SKM-1 (cell line): ENCODE data around the gene TMEM221.
"Not testable (repeated sequence)": the region's sequence is repeated elsewhere in the genome, so short reads cannot be mapped to it uniquely, and the experiment has no call there.

ENCODE experiments used
- DNase-seq: peaks from one replicate; lab custom pipeline; 2025; ENCODE audit not compliant: unreplicated experiment; lab: John Stamatoyannopoulos, UW

The TMEM221 gene

GRCh38 chr19:17448131-17448967 is at the start of gene TMEM221:
TSS of gene TMEM221 (minus strand) at chr19:17448668. CDS start at chr19:17448462, 206 bp downstream.
- DNase-seq: no peak

GRCh38 chr19:17497149-17497798 is 48.8 kb upstream of the TMEM221 start:
- no peak for DNase-seq

GRCh38 chr19:17496337-17496997 is 48.0 kb upstream of the TMEM221 start:
- peak; percentile 43 for DNase-seq

DNA sequence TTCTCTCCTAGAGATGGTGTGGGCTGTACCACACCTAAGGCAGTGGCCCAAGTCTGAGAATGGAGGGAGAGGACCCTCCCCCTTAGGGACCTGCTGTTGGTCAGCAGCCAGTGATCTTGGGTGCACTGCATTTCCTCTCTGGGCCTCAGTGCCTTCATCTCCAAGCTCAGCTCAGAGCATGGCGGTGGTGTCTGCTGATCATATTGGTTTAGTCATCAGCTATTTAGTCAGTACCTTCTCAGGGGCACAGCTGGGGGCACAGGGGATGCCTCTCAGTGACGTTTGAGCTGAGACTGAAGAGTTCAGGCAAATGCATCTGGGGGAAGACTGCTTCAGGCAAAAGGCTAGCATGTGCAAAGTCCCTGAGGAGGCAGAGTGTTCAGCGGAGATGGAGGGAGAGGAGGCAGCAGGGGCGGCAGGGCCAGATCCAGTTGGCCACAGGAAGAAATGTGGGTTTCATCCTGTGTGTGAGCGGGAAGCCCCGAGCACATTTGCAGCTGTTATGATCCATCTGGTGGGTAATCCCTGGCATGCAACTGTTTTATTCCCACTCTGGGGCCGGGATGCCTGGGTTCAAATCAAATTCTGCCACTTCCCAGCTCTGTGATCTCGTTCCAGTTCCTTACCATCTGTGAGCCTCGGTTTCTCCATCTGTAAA is 47.3 kb upstream of the TMEM221 start:
- no peak for DNase-seq

DNA sequence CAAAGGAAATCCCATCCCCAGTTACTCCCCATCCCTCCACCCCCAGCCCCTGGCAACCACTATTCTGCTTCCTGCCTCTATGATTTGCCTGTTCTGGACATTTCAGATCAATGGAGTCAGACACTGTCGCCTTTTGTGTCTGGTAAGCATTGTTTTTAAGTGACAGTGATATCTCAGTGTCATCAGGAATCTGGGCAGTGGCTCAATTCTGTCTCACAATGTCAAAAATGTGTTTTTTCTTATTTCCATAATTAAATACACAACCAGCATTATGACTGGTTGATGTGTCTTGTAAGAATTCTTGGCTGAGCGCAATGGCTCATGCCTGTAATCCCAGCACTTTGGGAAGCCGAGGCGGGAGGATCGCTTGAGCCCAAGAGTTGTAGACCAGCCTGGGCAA is 42.8 kb upstream of the TMEM221 start:
- no peak for DNase-seq

DNA sequence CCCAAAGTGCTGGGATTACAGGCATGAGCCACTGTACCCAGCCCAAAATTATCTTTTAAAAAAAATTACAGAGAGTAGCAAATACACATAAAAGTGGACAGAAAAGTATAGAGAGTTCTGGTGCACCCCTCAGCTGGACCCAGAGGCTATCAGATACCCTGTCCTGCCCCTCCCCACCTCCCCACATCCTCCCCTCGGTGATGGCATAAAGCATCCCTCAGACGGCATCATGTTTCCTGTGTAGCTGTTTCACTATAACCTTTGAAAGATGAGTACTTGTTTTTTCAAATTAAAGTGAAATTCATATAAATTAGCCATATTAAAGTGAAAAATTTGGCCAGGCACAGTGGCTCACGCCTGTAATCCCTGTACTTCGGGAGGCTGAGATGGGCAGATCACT is 41.9 kb upstream of the TMEM221 start:
- no peak for DNase-seq

DNA sequence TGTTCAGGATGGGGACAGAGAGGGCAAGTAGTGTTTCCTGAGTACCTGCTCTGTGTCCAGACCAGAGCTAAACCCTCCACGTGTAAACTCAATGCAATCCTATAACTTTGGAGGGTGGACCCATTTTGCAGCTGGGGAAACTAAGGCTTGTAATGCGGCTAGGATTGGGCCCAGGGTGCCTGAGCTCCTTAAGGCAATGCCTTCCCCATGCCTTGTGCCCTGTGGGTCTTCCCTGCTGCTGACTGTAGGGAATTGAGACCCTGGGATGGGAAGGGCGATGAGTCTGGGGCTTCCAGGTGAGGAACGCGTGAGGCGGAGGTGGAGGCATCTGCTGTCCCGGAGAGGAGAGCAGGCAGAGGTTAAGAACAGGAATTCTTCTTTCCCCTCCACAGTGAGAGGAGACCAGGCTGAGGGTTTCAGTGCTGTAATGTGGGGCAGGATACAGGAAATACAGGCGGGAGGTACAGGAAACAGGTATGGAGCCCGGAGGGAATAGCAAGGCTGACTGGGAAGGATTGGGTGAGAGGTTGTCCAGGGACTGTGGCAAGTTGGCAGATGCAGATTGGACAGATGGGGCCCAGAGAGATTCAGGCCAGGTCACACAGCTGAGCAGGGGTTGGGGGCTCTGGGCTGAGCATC is 41.0 kb upstream of the TMEM221 start:
- no peak for DNase-seq

GRCh38 chr19:17488593-17489391 is 40.3 kb upstream of the TMEM221 start:
- DNase-seq: no peak

GRCh38 chr19:17487284-17488121 is 39.0 kb upstream of the TMEM221 start:
- DNase-seq: no peak

DNA sequence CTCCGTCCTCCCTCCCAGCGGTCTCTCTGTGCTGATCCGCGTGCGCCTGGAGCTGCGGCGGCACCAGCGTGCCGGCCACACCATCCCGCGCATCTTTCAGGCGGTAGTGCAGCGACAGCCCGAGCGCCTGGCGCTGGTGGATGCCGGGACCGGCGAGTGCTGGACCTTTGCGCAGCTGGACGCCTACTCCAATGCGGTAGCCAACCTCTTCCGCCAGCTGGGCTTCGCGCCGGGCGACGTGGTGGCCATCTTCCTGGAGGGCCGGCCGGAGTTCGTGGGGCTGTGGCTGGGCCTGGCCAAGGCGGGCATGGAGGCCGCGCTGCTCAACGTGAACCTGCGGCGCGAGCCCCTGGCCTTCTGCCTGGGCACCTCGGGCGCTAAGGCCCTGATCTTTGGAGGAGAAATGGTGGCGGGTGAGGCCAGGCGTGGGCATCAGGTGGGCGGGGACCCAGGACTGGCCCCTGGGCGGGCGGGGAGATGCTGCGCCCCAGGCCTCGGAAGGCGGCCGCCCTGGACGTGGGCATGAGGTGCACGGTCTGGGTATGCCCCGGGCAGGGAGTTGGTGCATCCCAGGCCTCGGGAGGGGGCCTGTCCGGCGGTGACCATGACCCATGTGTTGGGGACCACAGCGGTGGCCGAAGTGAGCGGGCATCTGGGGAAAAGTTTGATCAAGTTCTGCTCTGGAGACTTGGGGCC is 38.2 kb upstream of the TMEM221 start:
- DNase-seq: no peak

GRCh38 chr19:17484520-17485185 is 36.2 kb upstream of the TMEM221 start:
- no peak for DNase-seq

DNA sequence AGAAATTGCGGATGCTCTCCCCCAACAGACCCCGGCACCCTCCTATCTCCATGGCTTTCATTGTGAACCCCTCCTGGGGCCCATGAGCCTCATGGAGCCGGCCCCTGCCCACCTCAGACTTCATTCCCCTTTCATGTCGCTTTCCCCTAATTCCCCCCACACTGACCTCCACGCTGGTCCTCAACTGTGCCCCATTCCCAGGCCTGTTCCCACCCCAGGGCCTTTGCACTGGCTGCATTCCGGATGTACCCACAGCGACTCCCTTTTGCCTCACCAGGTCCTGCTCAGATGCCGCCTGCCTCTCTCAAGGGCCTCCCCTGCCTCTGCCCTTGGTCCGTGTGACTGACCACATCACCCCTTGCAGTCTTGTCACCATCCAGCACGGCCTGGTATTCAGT is 35.1 kb upstream of the TMEM221 start:
- DNase-seq: no peak

- no peak for DNase-seq
These were observed 34.6 kb upstream of the TMEM221 start for GRCh38 chr19:17482877-17483604.

DNA sequence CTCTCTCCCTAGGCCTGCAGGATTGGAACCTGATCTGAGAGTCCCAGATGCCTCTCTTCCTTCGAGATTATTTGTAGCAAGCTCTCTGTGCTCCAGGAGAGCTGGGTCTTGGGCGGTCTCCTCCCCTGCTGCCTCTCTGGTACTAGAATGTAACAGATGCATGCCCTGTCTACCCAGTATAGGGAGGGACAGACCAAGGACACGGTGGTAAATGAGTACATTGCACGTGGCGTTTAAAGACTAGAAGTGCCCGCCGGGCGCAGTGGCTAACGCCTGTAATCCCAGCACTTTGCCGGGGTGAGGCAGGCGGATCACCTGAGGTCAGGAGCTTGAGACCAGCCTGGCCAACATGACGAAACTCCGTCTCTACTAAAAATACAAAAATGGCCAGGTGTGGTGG is 33.5 kb upstream of the TMEM221 start:
- no peak for DNase-seq

DNA sequence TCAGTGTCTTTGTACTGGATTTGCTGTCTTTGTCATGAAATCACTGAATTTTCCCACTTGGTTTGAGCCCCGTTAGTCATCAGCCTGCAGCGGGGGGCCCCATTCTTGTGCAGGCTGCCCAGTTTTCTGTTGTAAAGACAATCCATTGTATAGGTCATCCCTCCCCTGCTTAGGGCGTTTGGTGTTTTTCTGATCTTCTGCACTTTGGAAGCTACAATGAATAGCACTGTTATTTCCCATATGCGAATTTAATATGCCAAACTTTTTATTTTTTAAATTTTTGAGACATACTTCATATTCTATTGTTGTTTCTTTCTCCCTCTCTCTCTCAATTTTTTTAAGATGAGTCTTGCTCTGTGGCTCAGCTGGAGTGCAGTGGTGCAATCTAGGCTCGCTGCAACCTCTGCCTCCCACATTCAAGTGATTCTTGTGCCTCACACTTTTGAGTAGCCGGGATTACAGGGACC is 30.9 kb upstream of the TMEM221 start:
- DNase-seq: no peak

DNA sequence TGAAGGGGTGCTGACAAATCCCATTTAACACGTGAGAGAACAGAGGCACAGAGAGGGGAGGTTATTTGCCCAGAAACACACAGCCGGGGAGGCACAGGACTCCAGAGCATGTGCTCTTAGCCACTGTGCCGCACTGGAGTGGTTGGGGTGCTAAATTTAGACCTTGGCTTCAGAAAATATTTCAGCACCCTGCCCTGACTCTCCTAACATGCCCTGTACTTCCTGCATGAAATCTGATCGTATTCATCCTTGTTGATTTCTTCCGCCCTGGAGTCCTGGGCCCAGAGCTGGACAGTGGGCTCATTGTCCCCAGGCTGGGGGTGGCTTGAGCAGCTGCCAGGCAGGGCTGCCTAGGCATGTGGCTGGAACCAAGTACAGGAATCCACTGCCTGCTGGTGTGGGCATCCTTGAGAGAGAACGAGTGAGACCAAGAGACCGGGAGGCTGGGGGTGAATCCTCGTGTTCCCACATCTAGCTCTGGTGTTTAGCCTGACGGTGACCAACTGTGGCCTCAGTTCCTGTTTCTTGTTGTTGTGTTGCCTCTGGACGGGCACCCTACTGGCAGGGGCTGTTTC is 27.2 kb upstream of the TMEM221 start:
- DNase-seq: no peak

- not testable (repeated sequence) for DNase-seq
These were observed 26.6 kb upstream of the TMEM221 start for GRCh38 chr19:17475011-17475540.
